GM19043 (cell line): Measurements from ENCODE around the gene RHBDD1.

Source experiments
- ATAC-seq: cut with Tn5 transposase; IDR thresholded peaks from one replicate; pipeline ENCODE4 v1.9.1; 2021; ENCODE audit warnings: low read depth; ENCODE audit not compliant: unreplicated experiment

RHBDD1 gene

GRCh38 chr2:226835796-226836547, at the start of gene RHBDD1:
Gene RHBDD1, plus strand, starts transcription at chr2:226836054. Its CDS starts 28,640 bp downstream, at chr2:226864694.
- ATAC-seq: peak; percentile 75

GRCh38 chr2:226788064-226788463, 47.8 kb upstream of the RHBDD1 start:
- ATAC-seq: no peak

GRCh38 chr2:226788881-226789490, 46.9 kb upstream of the RHBDD1 start:
- no peak for ATAC-seq

- no peak for ATAC-seq
These were observed 45.8 kb upstream of the RHBDD1 start for GRCh38 chr2:226790011-226790410.

- ATAC-seq: no peak
These were observed 45.4 kb upstream of the RHBDD1 start for GRCh38 chr2:226790431-226790830.

GRCh38 chr2:226791056-226791486, 44.8 kb upstream of the RHBDD1 start:
- ATAC-seq: peak; percentile 52

- peak; percentile 98 for ATAC-seq
These were observed 44.3 kb upstream of the RHBDD1 start for GRCh38 chr2:226791487-226792081.

GRCh38 chr2:226792155-226792881, 43.5 kb upstream of the RHBDD1 start:
- no peak for ATAC-seq

- no peak for ATAC-seq
These were observed 42.2 kb upstream of the RHBDD1 start for GRCh38 chr2:226793646-226794045.

- no peak for ATAC-seq
These were observed 41.6 kb upstream of the RHBDD1 start for GRCh38 chr2:226794196-226794661.

GRCh38 chr2:226794751-226795171, 41.1 kb upstream of the RHBDD1 start:
- no peak for ATAC-seq

GRCh38 chr2:226795281-226796011, 40.4 kb upstream of the RHBDD1 start:
- no peak for ATAC-seq

- no peak for ATAC-seq
These were observed 39.6 kb upstream of the RHBDD1 start for GRCh38 chr2:226796012-226796839.

GRCh38 chr2:226796840-226797288, 39.0 kb upstream of the RHBDD1 start:
- ATAC-seq: no peak

- no peak for ATAC-seq
These were observed 38.4 kb upstream of the RHBDD1 start for GRCh38 chr2:226797289-226797988.

GRCh38 chr2:226797989-226798421, 37.8 kb upstream of the RHBDD1 start:
- ATAC-seq: no peak

GRCh38 chr2:226798422-226799210, 37.2 kb upstream of the RHBDD1 start:
- ATAC-seq: peak; percentile 19
